T47D (cell line): ENCODE results near the gene MAN1B1.
"Not testable (repeated sequence)": the region's sequence is repeated elsewhere in the genome, so short reads cannot be mapped to it uniquely, and the experiment has no call there.

ENCODE experiments used
- DNase-seq, 2 experiments: peaks; one replicate each; pipeline versions ENCODE4 v3.0.0 to v3.0.0-alpha.2; 2011 to 2012; ENCODE audit warnings: low read depth in 1 of 2, low spot score in 1 of 2
- JUND ChIP-seq: IDR thresholded peaks from 2 replicates; pipeline ENCODE4 v1.6.1; 2012; ENCODE audit warnings: low read depth
- in situ Hi-C: cut with HindIII; loops from 2 replicates; pipeline ENCODE4 v1.10.0; 2016; ENCODE audit warnings: low sequenced_read_pairs, low pct_unique_long_range_greater_than_20kb

The MAN1B1 gene

DNA sequence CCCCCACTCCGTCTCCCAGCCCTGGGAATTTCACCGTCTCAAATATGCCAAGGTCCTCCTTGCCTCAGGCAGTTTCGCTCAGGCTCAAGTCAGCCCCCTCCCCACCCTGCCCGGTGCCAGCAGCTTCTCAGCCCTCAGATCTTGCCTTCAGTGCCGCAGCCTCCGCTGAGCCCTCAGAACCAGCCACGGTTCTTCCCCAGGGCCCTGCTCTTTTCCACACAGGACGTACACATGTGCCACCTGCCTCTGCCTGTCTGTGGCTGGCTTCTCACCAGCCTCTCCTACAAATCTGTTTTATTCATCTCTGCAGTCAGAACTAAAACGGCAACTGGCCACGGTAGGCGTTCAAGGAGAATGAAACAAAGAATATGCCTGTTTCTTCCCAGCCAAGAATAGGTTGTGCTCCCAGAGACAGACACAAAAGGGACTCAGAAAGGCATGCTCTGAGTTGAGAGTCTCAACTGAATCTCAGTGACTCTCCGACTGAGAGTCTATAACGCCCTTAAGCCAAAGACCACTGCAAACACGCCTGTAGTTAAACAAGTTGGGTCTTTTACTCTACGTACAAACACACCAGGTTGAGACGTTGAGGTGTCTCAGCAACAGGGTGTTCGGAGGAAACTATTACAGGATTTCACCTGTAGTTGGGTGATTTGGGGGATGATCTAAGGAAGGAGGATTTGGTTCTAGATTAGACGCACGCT, 41.5 kb downstream of the MAN1B1 start:
- no peak for DNase-seq
- no peak for TF ChIP-seq JUND
- in situ Hi-C loops: no loop called here

DNA sequence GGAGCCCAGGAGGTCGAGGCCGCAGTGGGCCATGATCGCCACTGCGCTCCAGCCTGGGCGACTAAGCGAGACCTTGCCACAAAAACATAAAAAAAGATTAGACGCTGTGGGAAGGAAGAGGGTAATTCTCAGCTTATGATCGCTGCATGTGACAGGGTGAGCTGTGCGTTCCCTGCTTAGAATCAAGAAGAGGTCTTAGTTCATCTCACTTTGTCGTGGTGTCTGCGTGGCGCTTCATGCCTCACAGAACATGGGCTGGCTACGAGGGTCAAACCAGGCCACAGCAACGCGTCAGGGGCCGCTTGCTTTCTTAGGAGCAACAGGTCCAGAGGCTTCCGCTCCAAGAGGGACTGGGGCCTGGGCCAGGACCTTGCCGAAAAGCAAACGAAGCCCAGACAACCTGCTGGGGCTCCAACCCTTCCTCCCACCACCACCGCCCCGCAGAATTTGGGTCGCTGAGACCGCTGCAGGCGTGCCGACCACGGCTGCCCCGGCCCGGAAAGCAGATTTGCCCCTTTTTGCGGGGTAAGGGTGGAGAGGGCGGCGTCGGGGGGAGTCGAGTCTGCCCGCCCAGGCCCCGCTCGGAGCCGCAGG, 42.2 kb downstream of the MAN1B1 start:
- in situ Hi-C loops: no loop called here
- DNase-seq: no peak
- TF ChIP-seq JUND: no peak

- in situ Hi-C loops: no loop called here
- no peak for TF ChIP-seq JUND
- DNase-seq: peak; percentile 96 to 99
These were observed 42.8 kb downstream of the MAN1B1 start for GRCh38 chr9:137129456-137130175.

GRCh38 chr9:137130176-137130755, 43.5 kb downstream of the MAN1B1 start:
- no peak for TF ChIP-seq JUND
- no peak for DNase-seq
- in situ Hi-C loops: no loop called here

DNA sequence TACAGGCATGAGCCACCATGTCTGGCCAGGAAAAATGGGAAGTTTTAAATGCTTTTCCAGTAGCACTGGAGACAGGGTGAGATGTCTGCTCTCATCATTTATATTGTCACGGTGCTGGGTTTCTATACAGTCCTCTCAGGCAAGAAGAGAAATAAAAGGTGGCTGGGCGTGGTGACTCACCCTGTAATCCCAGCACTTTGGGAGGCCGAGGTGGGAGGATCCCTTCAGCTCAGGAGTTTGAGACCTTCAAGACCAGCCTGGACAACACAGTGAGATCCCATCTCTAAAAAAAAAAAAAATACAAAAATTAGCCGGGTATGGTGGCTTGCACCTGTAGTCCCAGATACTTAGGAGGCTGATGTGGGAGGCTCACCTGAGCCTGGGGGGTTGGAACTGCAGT, 47.4 kb downstream of the MAN1B1 start:
- no peak for TF ChIP-seq JUND
- no peak for DNase-seq
- in situ Hi-C loops: no loop called here

- in situ Hi-C loops, DNase-seq: not testable (repeated sequence)
These were observed 48.4 kb downstream of the MAN1B1 start for GRCh38 chr9:137135154-137135553.

DNA sequence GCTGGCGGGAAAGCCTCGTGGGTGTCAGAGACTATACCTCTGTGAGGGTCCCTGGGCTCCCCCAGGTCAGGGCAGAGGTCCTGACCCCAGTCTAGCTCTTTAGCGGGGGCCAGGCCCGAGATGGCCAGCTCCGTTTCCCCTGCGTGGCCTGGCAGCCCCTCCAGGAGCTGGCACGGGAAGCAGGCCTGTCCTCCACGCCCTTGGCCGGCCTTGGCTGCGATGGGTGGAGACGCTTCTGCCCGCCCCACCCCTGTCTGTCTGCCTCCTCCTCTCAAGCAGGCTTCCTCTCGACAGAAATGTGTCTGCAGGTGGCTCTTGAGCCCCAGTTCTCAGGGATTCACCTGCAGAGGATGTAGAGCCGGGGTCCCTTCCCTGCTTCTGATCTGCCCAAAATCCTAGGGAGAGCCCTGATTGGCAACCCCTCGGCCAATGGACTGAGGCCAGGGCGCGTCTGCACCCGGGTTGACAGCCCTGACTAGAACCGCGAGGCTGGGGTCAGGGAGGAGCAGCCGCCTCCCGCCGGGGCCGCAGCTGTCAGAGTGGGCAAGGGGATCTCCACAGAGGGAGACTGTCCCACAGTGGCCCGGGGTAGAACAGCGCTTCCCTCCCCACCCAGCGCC, 49.6 kb downstream of the MAN1B1 start:
- no peak for TF ChIP-seq JUND
- in situ Hi-C loops: no loop called here
- no peak for DNase-seq

- no peak for DNase-seq
- in situ Hi-C loops: no loop called here
- no peak for TF ChIP-seq JUND
These were observed 50.3 kb downstream of the MAN1B1 start for GRCh38 chr9:137136881-137137607.

- in situ Hi-C loops: no loop called here
- TF ChIP-seq JUND: no peak
- no peak for DNase-seq
These were observed 51.4 kb downstream of the MAN1B1 start for GRCh38 chr9:137138058-137138721.

DNA sequence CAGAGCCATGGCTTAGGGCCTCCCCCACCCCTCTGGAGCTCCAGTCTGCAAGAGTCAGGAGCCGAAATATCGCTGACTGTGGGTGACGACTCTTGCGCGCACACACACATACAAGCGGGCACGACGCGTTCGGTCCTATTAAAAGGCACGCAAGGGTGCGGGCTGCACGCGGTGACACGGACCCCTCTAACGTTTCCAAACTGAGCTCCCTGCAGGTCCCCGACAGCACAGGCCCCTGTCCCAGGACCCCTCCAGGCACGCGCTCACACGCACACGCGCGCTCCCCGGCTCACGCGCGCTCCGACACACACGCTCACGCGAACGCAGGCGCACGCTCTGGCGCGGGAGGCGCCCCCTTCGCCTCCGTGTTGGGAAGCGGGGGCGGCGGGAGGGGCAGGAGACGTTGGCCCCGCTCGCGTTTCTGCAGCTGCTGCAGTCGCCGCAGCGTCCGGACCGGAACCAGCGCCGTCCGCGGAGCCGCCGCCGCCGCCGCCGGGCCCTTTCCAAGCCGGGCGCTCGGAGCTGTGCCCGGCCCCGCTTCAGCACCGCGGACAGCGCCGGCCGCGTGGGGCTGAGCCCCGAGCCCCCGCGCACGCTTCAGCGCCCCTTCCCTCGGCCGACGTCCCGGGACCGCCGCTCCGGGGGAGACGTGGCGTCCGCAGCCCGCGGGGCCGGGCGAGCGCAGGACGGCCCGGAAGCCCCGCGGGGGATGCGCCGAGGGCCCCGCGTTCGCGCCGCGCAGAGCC, 52.1 kb downstream of the MAN1B1 start, which contains the start of gene GRIN1:
GRIN1 (plus strand) TSS at position 433 of the 746 bp plus-strand sequence. CDS start 333 bp downstream, outside the sequence.
- DNase-seq: peak; percentile 75 to 89
- TF ChIP-seq JUND: no peak
- in situ Hi-C loops: no loop called here
